Uterus (tissue), 2 donors: ENCODE results near the gene ELOVL5.

Experiments
- POLR2A ChIP-seq, 2 donors: fragments of 450-650 bp; IDR thresholded peaks; one replicate each; pipeline ENCODE4 v1.6.1; 2016; ENCODE audit warnings: antibody characterized with exemption in 2 of 2, mild to moderate bottlenecking in 1 of 2, moderate library complexity in 1 of 2
- TF ChIP-seq, protein P1 (sequence below), 4 experiments: fragments of 200-600 bp in 2 of 4; fragments of 450-650 bp in 2 of 4; sonication (generic) in 2 of 4; IDR thresholded peaks; one replicate each; pipeline ENCODE4 v1.5.1; 2016 to 2019; ENCODE audit warnings: antibody characterized with exemption in 4 of 4, mild to moderate bottlenecking in 2 of 4, moderate library complexity in 1 of 4

DNA sequence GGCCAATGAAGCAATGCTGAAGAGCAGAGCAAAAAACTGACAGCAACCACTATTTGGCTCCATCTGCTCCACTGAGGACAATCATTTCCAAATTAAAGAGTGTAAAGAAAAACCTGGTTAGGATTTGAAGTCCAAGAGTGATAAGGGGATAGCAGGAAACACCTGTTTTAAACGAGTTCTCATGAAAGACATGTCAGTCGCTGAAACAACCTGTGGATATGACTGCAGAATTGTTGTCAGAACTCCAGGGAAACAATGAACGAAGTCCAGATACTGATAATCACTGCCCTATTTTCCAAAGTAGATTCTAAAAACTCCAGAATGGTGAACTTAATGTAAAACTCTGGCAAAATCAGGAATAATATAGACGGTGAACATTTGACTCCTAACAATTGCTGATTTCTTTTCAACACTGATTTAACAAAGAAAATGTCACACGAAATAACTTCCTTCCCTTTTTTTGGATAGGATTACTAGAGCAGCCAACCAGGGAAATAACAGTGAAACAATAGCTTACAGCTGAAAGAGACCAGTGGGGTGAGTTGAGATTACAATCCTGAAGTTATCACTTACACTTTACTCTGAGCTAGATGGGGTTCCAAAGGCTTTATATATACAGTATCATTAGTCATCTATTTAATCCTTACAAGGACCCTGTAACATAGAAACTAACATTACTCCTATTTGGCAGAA, 83.7 kb downstream of the ELOVL5 start:
- TF ChIP-seq, protein P1, sequence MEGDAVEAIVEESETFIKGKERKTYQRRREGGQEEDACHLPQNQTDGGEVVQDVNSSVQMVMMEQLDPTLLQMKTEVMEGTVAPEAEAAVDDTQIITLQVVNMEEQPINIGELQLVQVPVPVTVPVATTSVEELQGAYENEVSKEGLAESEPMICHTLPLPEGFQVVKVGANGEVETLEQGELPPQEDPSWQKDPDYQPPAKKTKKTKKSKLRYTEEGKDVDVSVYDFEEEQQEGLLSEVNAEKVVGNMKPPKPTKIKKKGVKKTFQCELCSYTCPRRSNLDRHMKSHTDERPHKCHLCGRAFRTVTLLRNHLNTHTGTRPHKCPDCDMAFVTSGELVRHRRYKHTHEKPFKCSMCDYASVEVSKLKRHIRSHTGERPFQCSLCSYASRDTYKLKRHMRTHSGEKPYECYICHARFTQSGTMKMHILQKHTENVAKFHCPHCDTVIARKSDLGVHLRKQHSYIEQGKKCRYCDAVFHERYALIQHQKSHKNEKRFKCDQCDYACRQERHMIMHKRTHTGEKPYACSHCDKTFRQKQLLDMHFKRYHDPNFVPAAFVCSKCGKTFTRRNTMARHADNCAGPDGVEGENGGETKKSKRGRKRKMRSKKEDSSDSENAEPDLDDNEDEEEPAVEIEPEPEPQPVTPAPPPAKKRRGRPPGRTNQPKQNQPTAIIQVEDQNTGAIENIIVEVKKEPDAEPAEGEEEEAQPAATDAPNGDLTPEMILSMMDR (IDR thresholded peaks at IDR 0.05) = no peak
- TF ChIP-seq POLR2A (IDR thresholded peaks at IDR 0.05) = no peak
